H1 (cell line): Measurements from ENCODE around the gene RCOR2. TPM values are rescaled to one million over a fixed set of nuclear protein-coding genes. Genes with fewer than 3 reads are reported as not detected.

Source experiments
- CTCF ChIA-PET: fragments of 300-600 bp; sonication (Branson Sonifier 250); formaldehyde crosslinking; loops from one replicate; lab custom pipeline; 2021; ENCODE audit not compliant: partially characterized antibody; lab: Charles Lee
- POLR2A ChIA-PET: fragments of 300-600 bp; sonication (Branson Sonifier 250); formaldehyde crosslinking; loops from one replicate; lab custom pipeline; 2021; ENCODE audit warnings: inconsistent platforms; ENCODE audit not compliant: partially characterized antibody; lab: Charles Lee
- DNase-seq, 2 experiments: peaks; one replicate each; pipeline versions ENCODE4 v3.0.0 to v3.0.0-alpha.2; 2010 to 2022; ENCODE audit warnings: low spot score in 2 of 2, low read depth in 1 of 2, mixed read lengths in 1 of 2
- FAIRE-seq: peaks from 2 replicates; lab custom pipeline; 2011; peaks lifted over from hg19 to GRCh38; lab: Jason Lieb, UNC
- H2AFZ ChIP-seq: 2 replicates; pipeline ENCODE4 v1.8.1; 2012; ENCODE audit warnings: low read length, inconsistent platforms
- H2AK5ac ChIP-seq: 2 replicates; pipeline ENCODE4 v1.6.1; 2013; ENCODE audit warnings: low read depth, low read length
- H2BK120ac ChIP-seq: replicated peaks from 2 replicates; pipeline ENCODE3; 2013; ENCODE audit warnings: low read depth, low read length, inconsistent platforms
- H2BK12ac ChIP-seq: 2 replicates; pipeline ENCODE4 v1.6.1; 2013; ENCODE audit warnings: low read depth, low read length
- H2BK15ac ChIP-seq: 2 replicates; pipeline ENCODE4 v1.6.1; 2013; ENCODE audit warnings: low read length
- H2BK20ac ChIP-seq: 2 replicates; pipeline ENCODE4 v1.6.1; 2013; ENCODE audit warnings: low read length
- H2BK5ac ChIP-seq: 2 replicates; pipeline ENCODE4 v1.6.1; 2013; ENCODE audit warnings: low read depth, low read length
- H3K14ac ChIP-seq: 2 replicates; pipeline ENCODE4 v1.6.1; 2013; ENCODE audit warnings: inconsistent platforms; ENCODE audit not compliant: insufficient read length
- H3K18ac ChIP-seq: 2 replicates; pipeline ENCODE4 v1.6.1; 2013; ENCODE audit warnings: low read length; ENCODE audit errors: extremely low read depth
- H3K23ac ChIP-seq: 2 replicates; pipeline ENCODE4 v1.6.1; 2013; ENCODE audit warnings: inconsistent platforms; ENCODE audit not compliant: insufficient read length
- H3K23me2 ChIP-seq: 2 replicates; pipeline ENCODE4 v1.6.1; 2013; ENCODE audit warnings: low read depth, low read length
- H3K27ac ChIP-seq: 2 replicates; pipeline ENCODE4 v1.6.1; 2011; ENCODE audit warnings: low read depth, low read length, inconsistent platforms
- H3K27me3 ChIP-seq, 4 experiments: replicated peaks in 1 of 4; 1 replicate in 1 of 4; 2 replicates in 3 of 4; pipeline versions ENCODE4 v1.6.1 to v1.8.1; 2011 to 2013; ENCODE audit warnings: low read length in 3 of 4, mild to moderate bottlenecking in 3 of 4, inconsistent platforms in 2 of 4, mixed read lengths in 2 of 4, moderate library complexity in 1 of 4; ENCODE audit not compliant: control insufficient read depth in 3 of 4, insufficient read depth in 3 of 4; ENCODE audit errors: extremely low read depth in 1 of 4
- H3K36me3 ChIP-seq, 4 experiments: 2 replicates each; pipeline versions ENCODE4 v1.6.1 to v1.8.1; 2011 to 2013; ENCODE audit warnings: mild to moderate bottlenecking in 4 of 4, low read length in 3 of 4, moderate library complexity in 2 of 4, control low read depth in 1 of 4, inconsistent platforms in 1 of 4; ENCODE audit not compliant: insufficient read depth in 4 of 4, control insufficient read depth in 2 of 4
- H3K4ac ChIP-seq: replicated peaks from 2 replicates; pipeline ENCODE3; 2013; ENCODE audit warnings: low read length, low read depth, mixed read lengths, inconsistent platforms; ENCODE audit not compliant: insufficient read length
- H3K4me1 ChIP-seq, 4 experiments: replicated peaks in 1 of 4; 1 replicate in 1 of 4; 2 replicates in 3 of 4; pipeline versions ENCODE4 v1.6.1 to v1.8.1; 2011 to 2013; ENCODE audit warnings: low read length in 3 of 4, inconsistent platforms in 2 of 4, mixed read lengths in 1 of 4; ENCODE audit not compliant: insufficient read depth in 4 of 4, control insufficient read depth in 3 of 4
- H3K4me2 ChIP-seq, 2 experiments: 2 replicates each; pipeline versions ENCODE4 v1.6.1 to v1.8.1; 2011 to 2013; ENCODE audit warnings: low read depth in 2 of 2, low read length in 2 of 2, control low read depth in 1 of 2, inconsistent platforms in 1 of 2, mild to moderate bottlenecking in 1 of 2; ENCODE audit not compliant: insufficient read depth in 1 of 2
- H3K4me3 ChIP-seq, 4 experiments: fragments of 200-600, 300-600 bp in 1 of 4; sonication (generic), shearing (Covaris generic), sonication (Bioruptor Twin) in 1 of 4; 2 replicates each; pipeline versions ENCODE4 v1.5.1 to v1.8.1; 2011 to 2016; ENCODE audit warnings: low read length in 4 of 4, low read depth in 3 of 4, control low read depth in 2 of 4, inconsistent platforms in 2 of 4, mild to moderate bottlenecking in 2 of 4, mixed read lengths in 1 of 4, moderate library complexity in 1 of 4; ENCODE audit not compliant: insufficient read depth in 2 of 4; ENCODE audit errors: extremely low read depth in 1 of 4
- H3K56ac ChIP-seq: replicated peaks from 2 replicates; pipeline ENCODE3; 2013; ENCODE audit warnings: low read depth, mild to moderate bottlenecking, mixed read lengths, low read length, inconsistent platforms; ENCODE audit not compliant: insufficient read length
- H3K79me1 ChIP-seq: 2 replicates; pipeline ENCODE4 v1.6.1; 2013; ENCODE audit warnings: low read depth, low read length, control low read depth
- H3K79me2 ChIP-seq, 2 experiments: 2 replicates each; pipeline versions ENCODE4 v1.6.1 to v1.8.1; 2012 to 2013; ENCODE audit warnings: low read length in 2 of 2, mild to moderate bottlenecking in 2 of 2, inconsistent platforms in 1 of 2; ENCODE audit not compliant: insufficient read depth in 2 of 2, control insufficient read depth in 1 of 2
- H3K9ac ChIP-seq, 4 experiments: replicated peaks in 1 of 4; 1 replicate in 1 of 4; 2 replicates in 3 of 4; pipeline versions ENCODE4 v1.6.1 to v1.8.1; 2011 to 2013; ENCODE audit warnings: low read depth in 3 of 4, low read length in 3 of 4, control low read depth in 2 of 4, mild to moderate bottlenecking in 2 of 4, moderate library complexity in 2 of 4, inconsistent platforms in 1 of 4; ENCODE audit errors: extremely low read depth in 1 of 4
- H3K9me3 ChIP-seq, 2 experiments: 2 replicates each; pipeline versions ENCODE4 v1.6.1 to v1.8.1; 2012 to 2013; ENCODE audit warnings: mild to moderate bottlenecking in 2 of 2, moderate library complexity in 2 of 2, control low read depth in 1 of 2, inconsistent platforms in 1 of 2, low read depth in 1 of 2, low read length in 1 of 2, mixed read lengths in 1 of 2; ENCODE audit not compliant: insufficient read depth in 2 of 2
- H4K20me1 ChIP-seq, 2 experiments: replicated peaks in 1 of 2; 2 replicates each; pipeline versions ENCODE3 to v1.8.1; 2011 to 2013; ENCODE audit warnings: inconsistent platforms in 2 of 2, low read length in 2 of 2, mild to moderate bottlenecking in 1 of 2; ENCODE audit not compliant: insufficient read depth in 2 of 2, control insufficient read depth in 1 of 2
- H4K5ac ChIP-seq: 2 replicates; pipeline ENCODE4 v1.6.1; 2013; ENCODE audit warnings: low read length, low read depth, mixed read lengths, inconsistent platforms; ENCODE audit not compliant: insufficient read length
- H4K8ac ChIP-seq: 2 replicates; pipeline ENCODE4 v1.8.0; 2013; ENCODE audit warnings: mild to moderate bottlenecking, moderate library complexity, low read length, inconsistent platforms; ENCODE audit not compliant: insufficient read depth; ENCODE audit errors: extremely low read depth
- H4K91ac ChIP-seq: replicated peaks from 2 replicates; pipeline ENCODE3; 2013; ENCODE audit warnings: low read length, mixed read lengths, inconsistent platforms; ENCODE audit not compliant: insufficient read length
- CBX5 ChIP-seq: fragments of 300-800, 300-1000 bp; sonication (generic); IDR thresholded peaks from 2 replicates; pipeline ENCODE4 v1.7.1; 2016; ENCODE audit warnings: antibody characterized with exemption, low read length, low read depth
- MAX ChIP-seq: IDR thresholded peaks from 2 replicates; pipeline ENCODE4 v1.6.1; 2012; ENCODE audit warnings: inconsistent platforms
- NANOG ChIP-seq: IDR thresholded peaks from 2 replicates; pipeline ENCODE4 v1.6.1; 2011; ENCODE audit warnings: low read length, low read depth, mild to moderate bottlenecking, inconsistent platforms; ENCODE audit not compliant: insufficient read depth, poor library complexity, severe bottlenecking
- POLR2AphosphoS5 ChIP-seq: IDR thresholded peaks from 2 replicates; pipeline ENCODE4 v1.6.1; 2011; ENCODE audit warnings: low read depth, low read length
- RXRA ChIP-seq: IDR thresholded peaks from 2 replicates; pipeline ENCODE4 v1.6.1; 2011; ENCODE audit warnings: low read depth, mild to moderate bottlenecking, low read length, moderate library complexity; ENCODE audit not compliant: insufficient read depth
- TAF7 ChIP-seq: optimal IDR thresholded peaks from 2 replicates; pipeline ENCODE3; 2011; ENCODE audit warnings: low read depth, mild to moderate bottlenecking, inconsistent platforms, low read length, moderate library complexity, borderline replicate concordance
- WGBS, 2 experiments: shearing (Covaris generic) in 1 of 2; methylation state at CpG; one replicate each; pipeline versions ENCODE4 v1.1.6 to v1.1.7; 2013 to 2015; ENCODE audit warnings: low lambda C conversion rate in 2 of 2, mixed read lengths in 2 of 2, inconsistent platforms in 1 of 2, low coverage in 1 of 2, missing lambda C conversion rate in 1 of 2; ENCODE audit not compliant: insufficient replicate concordance in 2 of 2, insufficient coverage in 1 of 2, insufficient read length in 1 of 2; ENCODE audit errors: extremely low coverage in 1 of 2, missing lambda C conversion rate in 1 of 2; 5-methylcytosine and 5-hydroxymethylcytosine counted together
- polyA plus RNA-seq, 7 experiments: library from polyadenylated mRNA; depleted of rRNA in 3 of 7; stranded (reverse) in 5 of 7; unstranded in 2 of 7; fragments of >200 nt in 5 of 7; fragments of 200-250 nt in 2 of 7; gene quantifications; 1 replicate in 5 of 7; 2 replicates in 1 of 7; 4 replicates in 1 of 7; pipeline versions ENCODE4 v1.2.1 to v1.2.3, GENCODE V29; 2011 to 2013; ENCODE audit warnings: missing spikeins in 2 of 7, mixed read lengths in 2 of 7
- total RNA-seq: library from RNA; stranded (reverse); fragmentation: NEBNext Ultra II Directional; extraction: Animal tissue kit (Norgen Biotek cat#: 25700); gene quantifications from 2 replicates; pipeline ENCODE4 v1.2.1, GENCODE V29; 2021

RCOR2 gene
- total and polyA plus RNA-seq, 2 of the 8 experiments (the other 6 are each of a cell fraction or from before 2014, with no cell fraction given), result 54.6 to 78.0 TPM

GRCh38 chr11:63951779-63952536 lies 35.0 kb upstream of the RCOR2 start:
- Histone ChIP-seq H4K20me1 (peaks cover 0 to 5% of the 10 kb centered on the region in 2 experiments), H2BK120ac (no peak overlapping the region), H3K4me2 (no peak overlapping the region), H3K36me3 (peaks cover 17 to 36% (median 25%) of the 10 kb centered on the region in 4 experiments; a peak in 7 of 8 replicates), H3K27ac (no peak overlapping the region), H2BK20ac (no peak overlapping the region), H3K9me3 (no peaks in the 10 kb centered on the region), H3K23me2 (no peaks in the 10 kb centered on the region), H3K14ac (no peak overlapping the region), H3K27me3 (no peaks in the 10 kb centered on the region), H2BK12ac (no peak overlapping the region), H4K5ac (no peak overlapping the region), H3K56ac (no peak overlapping the region), H4K8ac (no peak overlapping the region), H3K79me1 (no peaks in the 10 kb centered on the region), H2BK5ac (no peak overlapping the region), H3K23ac (no peak overlapping the region), H3K4me1 (no peaks in the 10 kb centered on the region), H3K4ac (no peak overlapping the region), H3K4me3 (no peak overlapping the region), H3K18ac (no peak overlapping the region), H3K79me2 (no peaks in the 10 kb centered on the region), H2BK15ac (no peak overlapping the region), H4K91ac (no peak overlapping the region), H2AFZ (no peak overlapping the region), H3K9ac (no peak overlapping the region), H2AK5ac (no peak overlapping the region)
- WGBS, 2 experiments, result 93% methylated on average over 20 of the region's 20 CpGs; no CpG with 5 or more reads in 1 of the 2 experiments
- no peak for FAIRE-seq
- CTCF ChIA-PET, result interaction anchor here (0.6 to 1.7 kb wide), 11 partner anchors 9 to 141 kb away, joined by 3 to 9 read pairs (median 4); no protein-coding TSS in a partner anchor
- no peak for DNase-seq
- TF ChIP-seq POLR2AphosphoS5 (no peak), MAX (no peak), CBX5 (no peak), RXRA (no peak), TAF7 (no peak), NANOG (no peak)
- POLR2A ChIA-PET, result interaction anchor here (0.5 to 4.2 kb wide), 7 partner anchors 10 to 104 kb away, joined by 3 to 31 read pairs (median 3); partner anchors contain the start of genes COX8A and NAA40
